HepG2 (cell line): ENCODE data around the gene CTRL. TPM values are rescaled to one million over a fixed set of nuclear protein-coding genes. Genes with fewer than 3 reads are reported as not detected.

ENCODE experiments used
- ATF1 ChIP-seq: IDR thresholded peaks from 2 replicates; pipeline ENCODE4 v1.6.1; 2016; ENCODE audit warnings: mild to moderate bottlenecking, control low read depth
- DNMT1 ChIP-seq: sonication (generic); formaldehyde crosslinking; IDR thresholded peaks from 2 replicates; pipeline ENCODE4 v1.5.1; 2020; ENCODE audit warnings: mild to moderate bottlenecking, missing genetic modification reagents
- GATAD2A ChIP-seq: IDR thresholded peaks from 2 replicates; pipeline ENCODE4 v1.6.1; 2016
- KDM5B ChIP-seq: sonication (generic); formaldehyde crosslinking; IDR thresholded peaks from 2 replicates; pipeline ENCODE4 v1.4.0; 2020; ENCODE audit warnings: missing genetic modification reagents, mild to moderate bottlenecking, borderline replicate concordance
- MIER2 ChIP-seq: IDR thresholded peaks from 2 replicates; pipeline ENCODE4 v1.6.1; 2016; ENCODE audit warnings: missing biosample characterization, missing genetic modification reagents
- PHF5A ChIP-seq: IDR thresholded peaks from one replicate; pipeline ENCODE4 v1.6.1; 2018; ENCODE audit warnings: low read depth, missing genetic modification reagents; ENCODE audit not compliant: unreplicated experiment
- SMC3 ChIP-seq: IDR thresholded peaks from 2 replicates; pipeline ENCODE4 v1.6.1; 2011; ENCODE audit warnings: low read length, improper control_type of control experiment
- SPEN ChIP-seq: sonication (generic); formaldehyde crosslinking; IDR thresholded peaks from 2 replicates; pipeline ENCODE4 v1.5.1; 2020; ENCODE audit warnings: low read depth, mild to moderate bottlenecking, missing genetic modification reagents
- TFDP2 ChIP-seq: sonication (generic); formaldehyde crosslinking; IDR thresholded peaks from 2 replicates; pipeline ENCODE4 v1.4.0; 2020; ENCODE audit warnings: missing genetic modification reagents
- ZNF761 ChIP-seq: sonication (generic); formaldehyde crosslinking; conservative IDR thresholded peaks from 2 replicates; pipeline ENCODE4 v1.4.0; 2020; ENCODE audit warnings: mild to moderate bottlenecking, missing genetic modification reagents
- polyA plus RNA-seq, 8 experiments: library from polyadenylated mRNA; depleted of rRNA in 3 of 8; stranded (reverse) in 7 of 8; unstranded in 1 of 8; fragments of >200 nt; fragmentation: Illumina TruSeq in 4 of 8; extraction: Trizol in 4 of 8; gene quantifications; 2 replicates each; pipeline versions ENCODE4 v1.2.1 to v1.2.3, GENCODE V29; 2011 to 2016; ENCODE audit warnings: low read depth in 4 of 8, missing spikeins in 1 of 8, mixed read lengths in 1 of 8; ENCODE audit not compliant: insufficient read depth in 1 of 8
- total RNA-seq, 5 experiments: library from RNA; depleted of rRNA; stranded (reverse); fragments of >200 nt; fragmentation: Illumina TruSeq; extraction: Trizol; gene quantifications; 2 replicates each; pipeline ENCODE4 v1.2.3, GENCODE V29; 2016; ENCODE audit warnings: low read depth in 1 of 5
- TF ChIP-seq, protein P1 (sequence below): sonication (generic); IDR thresholded peaks from 2 replicates; pipeline ENCODE4 v1.6.1; 2016; ENCODE audit warnings: low read depth, borderline replicate concordance
- TF ChIP-seq, protein P2 (sequence below): sonication (generic); formaldehyde crosslinking; IDR thresholded peaks from 2 replicates; pipeline ENCODE4 v1.8.0; 2023; ENCODE audit warnings: mild to moderate bottlenecking, missing genetic modification reagents
- TF ChIP-seq, protein P3 (sequence below): sonication (generic); formaldehyde crosslinking; IDR thresholded peaks from 2 replicates; pipeline ENCODE4; 2020; ENCODE audit warnings: missing genetic modification reagents, mild to moderate bottlenecking, borderline replicate concordance
- TF ChIP-seq, protein P4 (sequence below): sonication (generic); formaldehyde crosslinking; conservative IDR thresholded peaks from 2 replicates; pipeline ENCODE4 v1.4.0; 2020; ENCODE audit warnings: missing genetic modification reagents
- TF ChIP-seq, protein P5 (sequence below): sonication (generic); formaldehyde crosslinking; IDR thresholded peaks from 2 replicates; pipeline ENCODE4 v1.5.1; 2020; ENCODE audit warnings: missing genetic modification reagents, mild to moderate bottlenecking, borderline replicate concordance
- TF ChIP-seq, protein P6 (sequence below): sonication (generic); formaldehyde crosslinking; IDR thresholded peaks from 2 replicates; pipeline ENCODE4 v1.4.0; 2020; ENCODE audit warnings: missing genetic modification reagents
- TF ChIP-seq, protein P7 (sequence below): sonication (generic); formaldehyde crosslinking; IDR thresholded peaks from 2 replicates; pipeline ENCODE4 v1.8.0; 2022; ENCODE audit warnings: mild to moderate bottlenecking, missing genetic modification reagents, moderate library complexity

The CTRL gene
- total and polyA plus RNA-seq, 2 of the 13 experiments (the other 11 are each of a cell fraction or from before 2014, with no cell fraction given): 1.9 to 2.7 TPM

DNA sequence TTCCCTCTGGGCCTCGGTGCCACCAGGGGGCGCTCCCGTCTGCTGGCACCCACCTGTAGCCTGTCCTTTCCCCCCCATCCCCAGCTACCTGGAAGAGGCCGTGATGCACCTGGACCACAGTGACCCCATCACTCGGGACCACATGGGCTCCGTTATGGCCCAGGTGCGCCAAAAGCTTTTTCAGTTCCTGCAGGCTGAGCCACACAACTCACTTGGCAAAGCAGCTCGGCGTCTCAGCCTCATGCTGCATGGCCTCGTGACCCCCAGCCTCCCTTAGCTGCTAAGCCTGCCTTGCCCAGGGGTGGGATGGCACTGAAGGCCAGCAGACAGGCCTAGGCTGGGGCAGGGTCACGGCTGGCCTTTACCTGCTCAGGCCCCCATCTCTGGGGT lies 47.8 kb downstream of the CTRL start (continued):
- TF ChIP-seq, protein P1, sequence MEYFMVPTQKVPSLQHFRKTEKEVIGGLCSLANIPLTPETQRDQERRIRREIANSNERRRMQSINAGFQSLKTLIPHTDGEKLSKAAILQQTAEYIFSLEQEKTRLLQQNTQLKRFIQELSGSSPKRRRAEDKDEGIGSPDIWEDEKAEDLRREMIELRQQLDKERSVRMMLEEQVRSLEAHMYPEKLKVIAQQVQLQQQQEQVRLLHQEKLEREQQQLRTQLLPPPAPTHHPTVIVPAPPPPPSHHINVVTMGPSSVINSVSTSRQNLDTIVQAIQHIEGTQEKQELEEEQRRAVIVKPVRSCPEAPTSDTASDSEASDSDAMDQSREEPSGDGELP: peak; percentile 34; the same call in 1 of the 2 replicates
- TF ChIP-seq MIER2: no peak
- TF ChIP-seq, protein P2, sequence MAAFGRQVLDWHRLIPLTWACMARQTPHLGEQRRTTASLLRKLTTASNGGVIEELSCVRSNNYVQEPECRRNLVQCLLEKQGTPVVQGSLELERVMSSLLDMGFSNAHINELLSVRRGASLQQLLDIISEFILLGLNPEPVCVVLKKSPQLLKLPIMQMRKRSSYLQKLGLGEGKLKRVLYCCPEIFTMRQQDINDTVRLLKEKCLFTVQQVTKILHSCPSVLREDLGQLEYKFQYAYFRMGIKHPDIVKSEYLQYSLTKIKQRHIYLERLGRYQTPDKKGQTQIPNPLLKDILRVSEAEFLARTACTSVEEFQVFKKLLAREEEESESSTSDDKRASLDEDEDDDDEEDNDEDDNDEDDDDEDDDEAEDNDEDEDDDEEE (CRISPR knock-in tag): peak; percentile 46; the same call in 1 of the 2 replicates
- peak; percentile 34; the same call in 1 of the 2 replicates for TF ChIP-seq GATAD2A (CRISPR knock-in tag)
- TF ChIP-seq KDM5B (CRISPR knock-in tag): peak; percentile 44; the same call in 1 of the 2 replicates
- TF ChIP-seq SMC3: peak; percentile 88
- TF ChIP-seq DNMT1 (CRISPR knock-in tag): 0 out of 2 replicates have a peak, but pooled peaks have one; percentile 38
- TF ChIP-seq PHF5A (CRISPR knock-in tag): no peak
- TF ChIP-seq, protein P3, sequence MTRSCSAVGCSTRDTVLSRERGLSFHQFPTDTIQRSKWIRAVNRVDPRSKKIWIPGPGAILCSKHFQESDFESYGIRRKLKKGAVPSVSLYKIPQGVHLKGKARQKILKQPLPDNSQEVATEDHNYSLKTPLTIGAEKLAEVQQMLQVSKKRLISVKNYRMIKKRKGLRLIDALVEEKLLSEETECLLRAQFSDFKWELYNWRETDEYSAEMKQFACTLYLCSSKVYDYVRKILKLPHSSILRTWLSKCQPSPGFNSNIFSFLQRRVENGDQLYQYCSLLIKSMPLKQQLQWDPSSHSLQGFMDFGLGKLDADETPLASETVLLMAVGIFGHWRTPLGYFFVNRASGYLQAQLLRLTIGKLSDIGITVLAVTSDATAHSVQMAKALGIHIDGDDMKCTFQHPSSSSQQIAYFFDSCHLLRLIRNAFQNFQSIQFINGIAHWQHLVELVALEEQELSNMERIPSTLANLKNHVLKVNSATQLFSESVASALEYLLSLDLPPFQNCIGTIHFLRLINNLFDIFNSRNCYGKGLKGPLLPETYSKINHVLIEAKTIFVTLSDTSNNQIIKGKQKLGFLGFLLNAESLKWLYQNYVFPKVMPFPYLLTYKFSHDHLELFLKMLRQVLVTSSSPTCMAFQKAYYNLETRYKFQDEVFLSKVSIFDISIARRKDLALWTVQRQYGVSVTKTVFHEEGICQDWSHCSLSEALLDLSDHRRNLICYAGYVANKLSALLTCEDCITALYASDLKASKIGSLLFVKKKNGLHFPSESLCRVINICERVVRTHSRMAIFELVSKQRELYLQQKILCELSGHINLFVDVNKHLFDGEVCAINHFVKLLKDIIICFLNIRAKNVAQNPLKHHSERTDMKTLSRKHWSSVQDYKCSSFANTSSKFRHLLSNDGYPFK (CRISPR knock-in tag): peak; percentile 60; the same call in 1 of the 2 replicates
- 0 out of 2 replicates have a peak, but pooled peaks have one; percentile 42 for TF ChIP-seq TFDP2 (CRISPR knock-in tag)
- TF ChIP-seq, protein P4, sequence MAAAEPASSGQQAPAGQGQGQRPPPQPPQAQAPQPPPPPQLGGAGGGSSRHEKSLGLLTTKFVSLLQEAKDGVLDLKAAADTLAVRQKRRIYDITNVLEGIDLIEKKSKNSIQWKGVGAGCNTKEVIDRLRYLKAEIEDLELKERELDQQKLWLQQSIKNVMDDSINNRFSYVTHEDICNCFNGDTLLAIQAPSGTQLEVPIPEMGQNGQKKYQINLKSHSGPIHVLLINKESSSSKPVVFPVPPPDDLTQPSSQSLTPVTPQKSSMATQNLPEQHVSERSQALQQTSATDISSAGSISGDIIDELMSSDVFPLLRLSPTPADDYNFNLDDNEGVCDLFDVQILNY (CRISPR knock-in tag): no peak
- TF ChIP-seq ATF1 (CRISPR knock-in tag): no peak
- no peak for TF ChIP-seq ZNF761 (CRISPR knock-in tag)
- TF ChIP-seq, protein P5, sequence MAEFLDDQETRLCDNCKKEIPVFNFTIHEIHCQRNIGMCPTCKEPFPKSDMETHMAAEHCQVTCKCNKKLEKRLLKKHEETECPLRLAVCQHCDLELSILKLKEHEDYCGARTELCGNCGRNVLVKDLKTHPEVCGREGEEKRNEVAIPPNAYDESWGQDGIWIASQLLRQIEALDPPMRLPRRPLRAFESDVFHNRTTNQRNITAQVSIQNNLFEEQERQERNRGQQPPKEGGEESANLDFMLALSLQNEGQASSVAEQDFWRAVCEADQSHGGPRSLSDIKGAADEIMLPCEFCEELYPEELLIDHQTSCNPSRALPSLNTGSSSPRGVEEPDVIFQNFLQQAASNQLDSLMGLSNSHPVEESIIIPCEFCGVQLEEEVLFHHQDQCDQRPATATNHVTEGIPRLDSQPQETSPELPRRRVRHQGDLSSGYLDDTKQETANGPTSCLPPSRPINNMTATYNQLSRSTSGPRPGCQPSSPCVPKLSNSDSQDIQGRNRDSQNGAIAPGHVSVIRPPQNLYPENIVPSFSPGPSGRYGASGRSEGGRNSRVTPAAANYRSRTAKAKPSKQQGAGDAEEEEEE (CRISPR knock-in tag): 0 out of 2 replicates have a peak, but pooled peaks have one; percentile 32
- TF ChIP-seq, protein P6, sequence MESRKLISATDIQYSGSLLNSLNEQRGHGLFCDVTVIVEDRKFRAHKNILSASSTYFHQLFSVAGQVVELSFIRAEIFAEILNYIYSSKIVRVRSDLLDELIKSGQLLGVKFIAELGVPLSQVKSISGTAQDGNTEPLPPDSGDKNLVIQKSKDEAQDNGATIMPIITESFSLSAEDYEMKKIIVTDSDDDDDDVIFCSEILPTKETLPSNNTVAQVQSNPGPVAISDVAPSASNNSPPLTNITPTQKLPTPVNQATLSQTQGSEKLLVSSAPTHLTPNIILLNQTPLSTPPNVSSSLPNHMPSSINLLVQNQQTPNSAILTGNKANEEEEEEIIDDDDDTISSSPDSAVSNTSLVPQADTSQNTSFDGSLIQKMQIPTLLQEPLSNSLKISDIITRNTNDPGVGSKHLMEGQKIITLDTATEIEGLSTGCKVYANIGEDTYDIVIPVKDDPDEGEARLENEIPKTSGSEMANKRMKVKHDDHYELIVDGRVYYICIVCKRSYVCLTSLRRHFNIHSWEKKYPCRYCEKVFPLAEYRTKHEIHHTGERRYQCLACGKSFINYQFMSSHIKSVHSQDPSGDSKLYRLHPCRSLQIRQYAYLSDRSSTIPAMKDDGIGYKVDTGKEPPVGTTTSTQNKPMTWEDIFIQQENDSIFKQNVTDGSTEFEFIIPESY: peak; percentile 45; the same call in 1 of the 2 replicates
- TF ChIP-seq, protein P7, sequence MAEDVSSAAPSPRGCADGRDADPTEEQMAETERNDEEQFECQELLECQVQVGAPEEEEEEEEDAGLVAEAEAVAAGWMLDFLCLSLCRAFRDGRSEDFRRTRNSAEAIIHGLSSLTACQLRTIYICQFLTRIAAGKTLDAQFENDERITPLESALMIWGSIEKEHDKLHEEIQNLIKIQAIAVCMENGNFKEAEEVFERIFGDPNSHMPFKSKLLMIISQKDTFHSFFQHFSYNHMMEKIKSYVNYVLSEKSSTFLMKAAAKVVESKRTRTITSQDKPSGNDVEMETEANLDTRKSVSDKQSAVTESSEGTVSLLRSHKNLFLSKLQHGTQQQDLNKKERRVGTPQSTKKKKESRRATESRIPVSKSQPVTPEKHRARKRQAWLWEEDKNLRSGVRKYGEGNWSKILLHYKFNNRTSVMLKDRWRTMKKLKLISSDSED: no peak
- TF ChIP-seq SPEN (CRISPR knock-in tag): 0 out of 2 replicates have a peak, but pooled peaks have one; percentile 26
